GM12873 (cell line): ENCODE results near the gene PTX3.

Experiments
- CTCF ChIP-seq: IDR thresholded peaks from 2 replicates; pipeline ENCODE4 v1.5.1; 2012; ENCODE audit warnings: low read depth, mild to moderate bottlenecking, moderate library complexity, low read length, control low read depth; ENCODE audit not compliant: insufficient read depth; ENCODE audit errors: missing control alignments

The PTX3 gene

GRCh38 chr3:157443905-157444796 lies 7.5 kb downstream of the PTX3 start:
- TF ChIP-seq CTCF, result no peak

GRCh38 chr3:157444797-157445184 lies 8.1 kb downstream of the PTX3 start:
- TF ChIP-seq CTCF, result no peak

GRCh38 chr3:157445857-157446256 lies 9.2 kb downstream of the PTX3 start:
- TF ChIP-seq CTCF, result no peak

GRCh38 chr3:157447026-157447694 lies 10.5 kb downstream of the PTX3 start:
- peak; percentile 31 for TF ChIP-seq CTCF

- no peak for TF ChIP-seq CTCF
Observed at GRCh38 chr3:157452097-157452496, 15.4 kb downstream of the PTX3 start.

GRCh38 chr3:157453824-157454223 lies 17.2 kb downstream of the PTX3 start:
- no peak for TF ChIP-seq CTCF

GRCh38 chr3:157459706-157460105 lies 23.1 kb downstream of the PTX3 start:
- no peak for TF ChIP-seq CTCF
